Measurements from ENCODE around the gene GPHN.
"Not testable (repeated sequence)": the region's sequence is repeated elsewhere in the genome, so short reads cannot be mapped to it uniquely, and the experiment has no call there.

GPHN gene

DNA sequence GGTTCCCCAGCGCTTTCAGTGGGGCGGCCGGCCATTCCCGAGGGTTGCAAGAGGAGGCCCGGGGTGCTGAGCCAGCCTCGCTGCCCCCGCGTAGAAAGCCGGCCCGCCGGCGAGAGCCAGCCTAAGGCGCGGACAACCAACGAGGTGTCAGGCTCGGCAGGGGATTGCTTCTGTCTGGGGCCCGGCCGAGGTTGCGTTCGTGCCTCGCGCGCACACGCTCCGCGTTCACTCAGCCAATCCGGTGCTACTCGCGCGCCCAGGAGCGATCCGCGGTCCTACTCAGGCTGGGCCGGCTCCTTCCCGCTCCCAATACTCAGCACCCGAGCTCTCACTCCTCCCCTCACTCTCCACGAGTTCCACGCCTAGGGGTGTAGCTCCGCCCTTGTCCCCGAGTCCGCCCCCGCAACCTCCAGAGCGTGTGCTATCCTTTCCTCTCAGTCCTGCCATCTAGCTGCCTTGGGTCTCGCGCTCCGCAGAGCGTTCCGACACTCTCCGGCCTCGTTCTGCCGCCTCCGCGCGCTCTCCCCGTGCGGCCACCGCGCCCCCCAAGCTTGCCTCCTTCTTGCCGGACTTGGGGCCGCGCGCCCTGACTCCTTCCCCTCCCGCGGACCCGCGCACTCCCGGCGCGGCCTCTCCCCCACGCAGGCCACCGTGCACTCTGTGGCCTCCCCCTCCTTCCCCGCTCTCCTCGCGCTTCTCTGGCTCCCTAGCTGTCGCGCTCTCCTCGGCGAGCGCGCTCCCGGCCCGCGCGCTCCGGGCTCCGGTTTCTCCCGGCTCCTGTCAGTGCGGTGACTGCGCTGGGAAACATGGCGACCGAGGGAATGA is at the start of gene GPHN:
Gene GPHN (plus strand): TSS at position 426 of the 825 bp plus-strand sequence.
- DNase-seq: peak; percentile 88

DNA sequence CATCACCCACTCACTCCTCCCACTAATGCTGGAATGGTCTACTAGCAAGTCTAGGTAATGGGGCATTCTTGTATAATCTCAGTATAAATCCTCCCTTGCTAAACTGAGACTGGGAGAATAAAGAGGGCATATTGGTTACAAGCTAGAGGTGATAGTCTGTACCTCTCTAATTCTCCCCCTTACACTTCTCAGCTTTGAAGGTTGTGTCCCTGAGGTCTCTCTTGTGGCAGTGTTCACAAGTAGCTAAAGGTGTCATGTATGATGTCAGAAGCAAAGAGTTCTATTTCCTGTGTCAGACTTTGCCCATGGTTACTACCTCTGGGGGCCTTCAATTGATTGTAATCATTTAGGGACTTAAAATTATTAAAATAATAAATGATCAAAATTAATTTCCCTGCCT is 48.3 kb upstream of the GPHN start:
- DNase-seq: no peak

DNA sequence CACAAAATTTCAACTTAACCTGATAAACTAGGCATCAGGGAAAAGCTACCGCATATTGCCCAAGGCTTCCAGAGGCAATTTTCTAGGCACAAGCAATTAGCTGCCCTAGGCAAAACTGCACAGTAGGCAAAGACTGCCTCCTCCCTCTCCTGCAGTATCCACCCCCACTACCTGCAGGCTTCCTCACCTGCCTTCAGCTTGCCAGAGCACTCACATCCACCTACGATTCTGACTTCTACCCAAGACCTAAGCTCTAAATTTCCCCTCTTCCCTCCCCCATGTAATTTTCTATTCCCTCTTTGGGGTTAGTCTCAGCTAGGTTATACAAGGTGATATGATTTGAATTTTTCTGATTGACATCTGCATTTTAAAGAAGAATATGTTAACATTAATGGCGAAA is 43.7 kb upstream of the GPHN start:
- DNase-seq: no peak

DNA sequence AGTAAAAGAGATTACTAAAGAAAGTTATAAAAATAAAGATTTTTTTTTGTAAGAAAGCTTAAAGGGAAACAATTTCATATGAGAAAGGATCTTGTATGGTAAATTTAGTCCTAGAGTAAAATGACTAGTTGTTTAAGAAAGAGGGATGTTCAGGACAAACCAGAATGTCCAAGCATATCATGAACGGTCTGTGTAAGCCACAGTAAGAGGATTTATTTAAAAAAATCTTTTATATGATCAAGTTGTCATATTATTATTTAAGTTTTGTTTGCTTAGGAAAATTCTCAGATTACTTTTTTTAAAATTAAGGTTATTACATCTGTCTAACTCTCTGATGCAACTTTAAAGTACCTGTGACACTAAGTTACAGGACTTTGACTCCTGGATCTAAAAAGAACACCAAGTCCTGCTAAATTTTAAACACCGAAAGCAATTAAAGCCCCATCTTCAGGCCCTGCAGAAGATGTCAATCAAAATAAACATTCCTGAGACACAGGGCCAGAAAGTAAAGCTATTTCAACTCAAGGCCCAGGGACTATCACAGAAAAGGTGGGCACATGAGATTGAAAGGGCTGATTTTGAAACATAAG is 39.1 kb upstream of the GPHN start:
- no peak for DNase-seq

DNA sequence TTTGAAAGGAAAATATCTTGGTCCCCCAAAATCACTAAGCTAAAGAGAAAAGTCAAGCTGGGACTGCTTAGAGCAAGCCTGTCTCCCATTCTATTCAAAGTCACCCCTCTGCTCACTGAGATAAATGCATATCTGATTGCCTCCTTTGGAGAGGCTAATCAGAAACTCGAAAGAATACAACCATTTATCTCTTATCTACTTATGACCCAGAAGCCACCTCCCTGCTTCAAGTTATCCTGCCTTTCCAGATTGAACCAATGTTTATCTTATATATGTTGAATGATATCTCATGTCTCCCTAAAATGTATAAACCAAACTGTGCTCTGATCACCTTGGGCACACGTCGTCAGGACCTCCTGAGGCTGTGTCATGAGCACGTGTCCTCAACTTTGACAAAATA is 36.4 kb upstream of the GPHN start:
- no peak for DNase-seq

DNA sequence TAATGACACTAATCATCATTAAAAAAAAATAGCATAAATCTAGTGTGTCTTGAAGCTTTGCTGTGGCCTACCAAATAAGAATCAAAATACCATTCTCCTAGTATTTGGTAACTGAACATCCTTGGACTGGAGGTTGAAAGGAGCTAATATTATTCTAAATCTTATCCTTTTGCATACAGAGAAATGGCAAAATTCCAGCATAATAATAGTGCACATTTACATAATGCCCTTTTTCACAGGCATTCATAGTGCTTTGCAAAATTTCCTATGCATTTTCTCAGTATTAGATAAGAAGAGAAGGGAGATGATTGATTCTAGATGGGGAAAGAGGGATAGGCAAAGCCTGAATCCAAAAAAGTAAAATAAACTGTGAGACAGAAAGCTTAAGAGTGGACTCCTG is 35.7 kb upstream of the GPHN start:
- no peak for DNase-seq

DNA sequence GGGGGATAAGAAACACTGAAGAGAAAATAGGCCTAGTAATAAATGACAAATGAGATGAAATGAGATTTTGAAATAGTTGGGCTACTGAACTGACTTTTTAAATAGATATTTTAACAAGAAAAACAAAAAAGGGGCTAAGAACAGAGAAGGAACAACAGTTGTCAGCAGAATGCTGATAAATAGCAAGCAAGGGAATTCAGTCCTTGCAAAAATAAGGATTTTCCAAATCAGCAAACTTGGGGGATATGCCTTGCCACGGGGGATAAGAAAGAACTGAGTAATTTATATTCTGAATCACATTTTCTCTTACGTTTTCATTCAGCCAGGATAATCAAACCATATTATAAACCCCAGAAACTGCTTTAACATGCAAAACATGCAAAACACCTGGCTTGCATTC is 34.7 kb upstream of the GPHN start:
- no peak for DNase-seq

DNA sequence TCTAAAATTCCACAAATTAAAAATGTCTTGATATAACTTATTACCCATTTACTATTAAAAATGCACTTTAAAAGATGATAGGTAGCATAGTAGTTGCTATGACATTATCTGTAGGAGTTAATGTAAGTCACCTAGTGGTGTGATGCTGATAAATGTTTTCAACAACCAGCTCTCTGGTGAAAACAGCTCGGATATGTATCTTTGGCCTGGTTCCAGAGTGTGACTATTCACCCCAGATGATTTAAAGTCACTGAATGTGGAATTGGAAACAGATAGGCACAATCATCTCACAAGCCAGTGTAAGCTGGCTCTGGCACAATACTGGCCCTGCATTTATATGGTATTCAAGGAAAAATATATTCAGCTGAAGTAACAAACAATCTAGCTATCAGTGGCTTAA is 31.0 kb upstream of the GPHN start:
- no peak for DNase-seq

DNA sequence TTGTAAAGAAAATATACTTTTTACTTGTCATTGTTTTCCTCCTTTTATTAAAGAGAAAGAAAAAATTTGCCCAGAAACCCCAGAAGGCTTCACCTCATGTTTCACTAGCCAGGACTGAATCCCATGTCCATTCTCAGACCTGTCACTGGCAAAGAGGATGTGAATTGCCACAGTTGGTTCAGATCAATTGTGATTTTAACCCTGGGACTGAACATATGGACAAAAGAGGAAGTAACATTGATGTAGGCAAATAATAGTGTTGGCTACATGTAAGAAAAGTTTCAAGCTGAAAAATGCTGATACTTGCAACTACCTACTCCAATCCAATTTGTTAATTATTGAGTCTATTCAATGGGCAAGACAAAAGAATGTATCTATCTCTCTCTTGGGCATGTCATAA is 30.4 kb upstream of the GPHN start:
- no peak for DNase-seq

DNA sequence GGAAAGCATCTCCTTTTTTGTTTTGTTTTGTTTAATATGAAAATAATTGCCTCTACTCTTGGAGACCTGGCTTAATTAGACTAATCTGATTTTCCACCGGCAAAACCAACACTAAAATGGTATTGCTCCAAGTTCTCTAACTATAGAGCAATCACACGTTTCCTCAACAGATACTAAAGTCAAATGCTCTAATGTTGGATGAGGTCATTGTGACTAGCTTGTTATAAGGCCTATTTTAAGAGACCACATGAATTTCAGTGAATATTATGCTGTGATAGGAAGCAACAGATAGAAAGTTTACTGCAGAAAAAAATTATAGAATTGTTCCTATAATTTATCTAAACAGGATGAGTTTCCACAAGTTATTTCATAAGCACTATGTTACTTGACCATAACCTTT is 25.1 kb upstream of the GPHN start:
- no peak for DNase-seq

DNA sequence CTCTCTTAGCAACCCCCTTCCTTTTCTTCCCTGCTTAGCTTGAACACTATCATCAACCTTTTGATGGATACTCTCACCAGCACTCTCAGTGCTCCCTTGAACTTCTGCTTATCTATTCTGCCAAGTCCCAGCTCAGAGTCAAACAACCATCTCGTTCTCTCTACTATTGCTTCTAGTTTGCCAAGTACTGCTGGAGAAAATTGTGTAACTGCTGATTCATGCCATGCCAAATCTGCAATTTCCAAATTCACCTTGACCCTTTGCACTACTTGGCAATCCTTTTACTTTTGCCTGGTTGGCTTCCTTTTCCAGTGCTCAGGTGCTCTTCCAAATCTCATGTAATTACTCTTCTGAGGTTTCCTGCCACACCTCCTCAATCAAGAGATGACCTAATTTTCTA is 24.6 kb upstream of the GPHN start:
- no peak for DNase-seq

DNA sequence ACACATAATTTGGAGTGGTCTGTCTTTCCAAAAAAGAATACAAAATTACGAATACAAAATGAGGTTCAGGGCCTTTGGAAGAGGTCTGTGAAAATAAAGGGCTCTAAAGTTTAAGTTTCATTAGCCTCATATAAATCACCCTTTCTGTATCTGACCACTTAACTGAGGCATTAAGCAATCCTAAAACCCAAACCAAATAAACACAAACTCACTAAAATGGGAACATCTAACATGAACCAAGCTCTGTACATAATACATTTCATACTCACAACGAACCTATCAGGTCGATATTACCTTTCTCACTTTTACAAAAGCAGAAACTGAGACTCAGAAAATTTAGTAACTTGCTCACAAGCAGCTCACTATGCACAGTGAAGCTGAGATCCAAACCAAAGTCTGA is 22.9 kb upstream of the GPHN start:
- DNase-seq: no peak

DNA sequence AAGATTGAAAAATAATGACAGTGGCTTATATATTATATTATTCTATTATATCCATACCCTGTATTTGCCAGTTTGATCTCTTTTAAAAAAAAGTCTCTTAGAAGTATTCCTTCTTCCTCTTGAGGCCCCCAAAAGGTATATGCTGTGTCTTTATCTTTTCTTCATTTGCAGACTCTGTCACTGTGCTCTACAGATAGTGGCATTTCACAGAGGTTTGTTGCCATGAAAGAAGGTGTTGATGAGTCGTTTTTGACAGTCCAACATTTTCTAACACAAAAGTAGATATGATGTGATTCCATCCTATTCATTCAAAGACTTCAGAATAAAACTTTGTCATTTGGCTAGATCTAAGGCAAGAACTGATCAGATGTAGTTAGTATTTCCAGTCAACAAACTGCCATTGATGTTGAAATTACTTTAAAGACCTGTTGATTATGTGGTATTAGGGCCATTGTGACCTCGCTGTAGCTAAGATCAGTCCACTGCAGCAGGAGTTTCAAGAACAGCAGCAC is 22.0 kb upstream of the GPHN start, which contains the start of gene CCDC196:
Gene CCDC196 (plus strand): TSS at position 462 of the 512 bp plus-strand sequence. CDS start 132 bp downstream, outside the sequence.
- DNase-seq: no peak

DNA sequence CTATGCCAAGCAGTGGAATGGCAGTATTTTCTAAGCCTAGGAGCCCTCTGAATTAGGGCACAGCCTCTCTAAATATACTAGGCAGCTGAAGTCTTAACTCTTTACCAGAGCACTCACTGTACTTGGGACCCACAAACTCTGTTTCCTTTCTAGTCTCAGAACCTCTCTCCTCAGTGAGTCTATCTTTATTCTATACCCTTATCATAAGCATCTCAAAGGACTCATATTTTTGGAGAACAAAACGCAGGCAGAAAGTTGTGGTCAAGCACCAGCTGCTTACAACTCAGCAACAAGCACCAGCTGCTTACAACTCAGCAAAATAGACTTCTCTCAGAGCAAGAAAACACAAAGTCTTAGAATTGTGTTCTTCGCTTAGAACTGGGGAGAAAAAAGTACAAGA is 20.8 kb upstream of the GPHN start:
- no peak for DNase-seq

DNA sequence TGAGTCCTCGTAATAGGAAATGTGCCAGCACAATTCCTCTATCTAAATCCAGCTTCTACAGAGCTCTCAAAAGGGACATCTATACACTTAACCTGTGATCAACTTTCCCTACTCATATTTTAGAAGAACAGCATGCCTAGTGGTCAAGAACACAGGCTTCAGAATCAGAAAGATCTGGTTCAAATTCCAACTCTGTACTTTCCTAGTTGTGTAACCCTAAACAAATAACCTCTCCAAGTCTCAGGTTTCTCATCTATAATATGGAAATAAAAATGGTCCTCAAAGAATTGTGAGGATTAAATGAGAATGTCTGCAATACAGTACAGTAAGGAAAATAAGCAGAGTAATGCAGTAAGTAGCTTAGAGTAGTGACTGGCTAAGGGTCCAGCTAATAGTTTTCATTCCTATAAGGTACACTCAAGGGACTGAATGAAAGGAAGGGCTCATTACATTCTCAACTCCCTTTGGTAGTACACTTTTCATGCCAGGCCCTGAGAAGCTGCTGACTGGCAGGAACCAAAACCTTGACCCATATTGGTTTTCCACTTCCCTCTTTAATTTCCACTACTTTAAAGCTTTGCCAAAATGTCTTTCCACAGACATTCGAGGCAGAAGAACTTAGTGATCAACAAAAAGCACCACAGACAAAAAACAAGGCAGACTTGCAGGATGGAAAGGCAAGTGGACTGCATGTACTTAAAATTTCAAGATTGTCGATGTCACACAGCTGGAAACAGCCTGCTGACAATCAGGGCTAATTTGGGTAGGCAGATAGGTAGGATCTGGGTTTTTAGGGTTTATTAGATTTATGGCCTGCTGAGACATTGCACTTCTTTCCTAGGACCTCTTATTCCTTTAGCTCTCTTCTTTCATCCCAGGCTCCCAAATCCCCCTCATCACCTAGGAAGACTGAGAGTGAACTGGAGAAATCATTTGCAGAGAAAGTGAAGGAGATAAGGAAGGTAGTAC is 17.5 kb upstream of the GPHN start:
- no peak for DNase-seq

DNA sequence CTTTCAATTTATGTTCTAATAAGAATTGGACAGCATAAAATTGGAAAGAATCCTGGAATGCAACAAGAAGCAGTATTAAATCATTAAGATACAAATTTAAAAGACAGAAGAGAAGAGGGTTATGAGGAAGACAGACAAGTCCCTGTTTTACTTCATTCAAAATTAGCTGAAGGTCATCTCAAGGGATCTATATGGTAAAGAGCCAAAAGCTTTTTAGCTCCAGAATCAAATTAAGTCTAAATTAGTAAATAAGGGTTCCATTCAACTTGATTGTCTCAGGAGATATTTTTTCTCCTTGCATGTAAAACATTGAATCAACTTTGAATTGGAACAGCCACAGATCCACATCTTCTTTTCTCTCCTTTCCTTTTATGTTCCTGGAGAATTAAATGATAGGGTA is 14.2 kb upstream of the GPHN start:
- DNase-seq: no peak

DNA sequence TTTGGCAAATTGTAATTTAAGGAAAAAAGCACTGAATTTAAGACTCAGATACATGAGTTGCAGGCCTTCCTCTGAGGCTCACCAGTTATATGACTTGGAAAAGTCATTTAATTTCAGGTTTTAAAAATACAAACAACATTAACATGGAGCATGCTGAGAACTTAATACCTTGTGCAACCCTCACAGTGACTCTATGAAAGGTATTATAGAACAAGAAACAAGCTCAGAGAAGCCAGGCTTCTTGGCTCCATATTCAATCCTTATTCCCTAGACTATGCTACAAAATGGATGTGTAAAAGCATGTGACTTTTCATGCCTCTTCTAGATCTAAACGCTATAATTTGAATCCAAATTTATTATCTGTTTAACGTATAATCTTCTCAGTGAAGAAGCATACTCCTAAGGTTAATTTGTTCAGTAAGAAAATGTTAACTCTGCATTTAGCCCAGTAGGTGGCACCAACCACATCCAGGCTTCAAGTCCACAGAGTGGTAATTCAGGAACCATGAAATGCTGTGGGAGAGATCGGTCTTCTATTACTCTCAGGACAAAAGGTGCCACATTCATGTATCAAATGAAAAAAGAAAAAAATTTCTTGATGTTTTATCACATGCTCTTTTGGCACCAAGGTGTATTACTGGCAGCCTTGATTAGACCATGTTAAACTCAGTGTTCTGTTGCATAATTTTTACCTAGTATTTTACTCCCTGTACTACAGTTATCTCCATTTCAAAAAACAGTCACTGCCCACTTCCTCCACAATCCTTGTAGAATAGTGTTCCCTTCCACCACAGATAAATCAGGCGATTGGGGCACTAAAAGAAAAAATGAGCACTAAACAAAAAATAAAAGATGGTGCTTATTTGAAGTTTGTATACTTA is 12.5 kb upstream of the GPHN start:
- DNase-seq: peak; percentile 22

DNA sequence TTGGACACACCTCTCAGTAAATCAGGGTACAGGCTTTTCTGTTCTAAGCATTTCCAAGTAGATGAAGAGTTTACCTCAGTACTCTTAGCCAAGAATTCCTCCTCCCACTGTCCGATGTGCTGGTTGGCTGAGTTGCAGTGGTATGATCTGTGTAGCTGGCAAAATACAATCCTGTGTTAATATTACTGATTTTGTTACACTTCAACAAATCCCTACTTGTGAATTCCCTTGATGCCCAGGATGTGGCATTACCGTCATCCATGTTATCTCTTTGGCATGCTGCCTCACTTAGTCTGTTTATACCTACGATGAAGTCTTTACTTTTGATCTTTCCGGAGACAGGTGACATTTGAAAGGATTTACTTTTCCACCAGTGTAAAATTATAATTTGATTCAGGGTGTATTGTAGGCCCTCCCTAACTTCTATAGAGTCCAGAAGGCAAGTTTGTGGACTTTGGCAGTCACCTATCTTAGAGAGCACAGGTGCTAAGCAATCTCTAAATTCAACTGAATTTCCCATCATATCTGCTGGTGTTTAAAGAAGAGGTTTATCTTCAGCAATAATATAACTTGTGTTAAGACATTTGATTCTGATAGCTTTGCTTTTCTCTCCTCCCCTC is 11.6 kb upstream of the GPHN start:
- no peak for DNase-seq

DNA sequence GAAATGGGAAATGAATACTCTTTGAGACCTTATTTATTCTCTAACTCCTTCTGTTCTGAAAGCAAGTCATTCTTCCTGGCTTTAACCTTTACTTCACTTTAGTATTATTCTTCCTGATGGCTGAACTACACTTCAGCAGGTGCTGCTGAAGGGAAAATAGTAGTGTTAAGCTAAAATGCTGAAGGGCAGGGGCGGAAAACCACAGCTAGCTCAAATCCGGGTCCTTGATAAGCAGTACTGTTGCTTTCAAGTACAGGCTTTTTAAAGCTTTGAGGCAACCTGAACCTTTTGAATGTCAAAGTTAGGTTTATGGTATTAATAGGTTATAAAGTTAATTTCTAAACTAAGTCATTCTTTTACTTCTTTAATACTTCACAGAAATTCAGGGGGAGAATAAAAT is 11.0 kb upstream of the GPHN start:
- DNase-seq: no peak

DNA sequence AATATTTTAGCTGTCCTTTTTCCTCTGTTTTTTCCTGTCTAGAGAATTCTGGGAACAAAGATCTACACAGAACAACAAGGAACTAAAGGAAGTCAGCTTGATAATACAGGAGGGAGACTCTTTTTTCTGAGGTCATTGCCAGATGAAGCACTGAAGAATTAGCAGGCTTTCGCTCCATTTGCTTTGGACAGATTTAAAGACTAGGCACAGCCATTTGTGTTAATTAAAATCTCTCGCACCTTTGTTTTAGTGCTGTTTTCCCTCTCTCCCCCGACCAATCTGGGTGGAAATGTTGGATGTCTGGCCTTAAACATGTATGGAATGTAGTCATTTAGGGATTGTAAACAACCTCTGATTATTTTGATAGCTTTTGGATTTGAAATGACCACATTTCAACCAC is 9.6 kb upstream of the GPHN start:
- no peak for DNase-seq

DNA sequence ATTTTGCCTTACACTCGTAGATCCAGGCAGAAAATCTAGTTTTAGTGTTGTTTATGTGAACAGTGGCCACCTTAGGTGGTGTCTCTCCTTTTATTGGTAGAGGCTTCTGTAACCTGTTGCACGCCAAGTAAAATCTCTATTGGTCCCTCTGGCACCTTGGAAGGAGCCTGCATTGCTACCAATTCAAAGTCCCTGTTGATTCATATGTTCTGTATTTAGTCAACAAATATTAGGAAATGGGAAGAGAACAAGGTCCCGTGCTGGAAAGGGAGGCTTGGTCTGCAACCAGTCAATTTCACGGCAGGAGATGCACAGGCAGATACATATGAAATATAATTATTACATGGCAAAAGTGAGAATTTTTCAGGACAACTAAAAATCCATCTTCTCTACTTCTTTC is 6.4 kb upstream of the GPHN start:
- no peak for DNase-seq

DNA sequence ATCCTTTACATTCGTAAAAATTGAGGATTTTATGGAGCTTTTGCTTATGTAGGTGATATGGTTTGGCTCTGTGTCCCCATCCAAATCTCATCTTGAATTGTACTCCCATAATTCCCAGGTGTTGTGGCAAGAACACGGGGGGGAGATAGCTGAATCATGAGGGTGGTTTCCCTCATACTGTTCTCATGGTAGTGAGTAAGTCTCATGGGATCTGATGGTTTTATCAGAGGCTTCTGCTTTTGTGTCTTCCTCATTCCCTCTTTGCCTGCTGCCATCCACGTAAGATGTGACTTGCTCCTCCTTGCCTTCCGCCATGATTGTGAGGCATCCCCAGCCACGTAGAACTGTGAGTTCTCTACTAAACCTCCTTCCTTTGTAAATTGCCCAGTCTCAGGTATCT is 5.1 kb upstream of the GPHN start:
- DNase-seq: not testable (repeated sequence)
